ENCODE data around the gene CREB5. TPM values are rescaled to one million over a fixed set of nuclear protein-coding genes. Genes with fewer than 3 reads are reported as not detected.

The CREB5 gene
- total RNA-seq, 2 experiments from 2014 or later = 0.19 to 0.22 TPM

- H3K4me3 ChIP-seq (ENCODE audit: low read length) = no peak overlapping the region
- H3K9me3 ChIP-seq (ENCODE audit: control insufficient read depth in 1 of 2, insufficient read depth in 1 of 2, low read length in 2 of 2) = peaks cover 0 to 8% of the 10 kb centered on the region in 2 experiments
- Mint-ChIP-seq H3K4me3 (no peak overlapping the region), H3K36me3 (ENCODE audit: low read depth) (no peaks in the 10 kb centered on the region), H3K9me3 (no peaks in the 10 kb centered on the region), H3K27me3 (peaks cover 86% of the 10 kb centered on the region), H3K27ac (no peak overlapping the region), H3K4me1 (ENCODE audit: low read depth) (peaks cover 5% of the 10 kb centered on the region)
- ChIA-PET POLR2A (no interaction called here), CTCF (no interaction called here)
- intact Hi-C loops (cut with DNase I, micrococcal nuclease) = loop anchor here (2.0 kb wide), 2 partner anchors 467 to 557 kb away; no protein-coding TSS in a partner anchor
- TF ChIP-seq CTCF (IDR thresholded peaks at IDR 0.05) = no peak
- no peak for ATAC-seq (ENCODE audit: poor library complexity)
- H3K27me3 ChIP-seq (ENCODE audit: control insufficient read depth in 1 of 2, insufficient read depth in 2 of 2, low read length in 2 of 2) = peaks cover 24 to 48% of the 10 kb centered on the region in 2 experiments
- H3K4me1 ChIP-seq (ENCODE audit: insufficient read depth, low read length) = peaks cover 10% of the 10 kb centered on the region
- no peak overlapping the region for H3K27ac ChIP-seq (ENCODE audit: low read depth in 1 of 2, low read length in 2 of 2)
- DNase-seq = no peak
- H3K36me3 ChIP-seq (ENCODE audit: insufficient read depth, low read length) = no peaks in the 10 kb centered on the region
These were observed 443.4 kb downstream of the CREB5 start for GRCh38 chr7:28855538-28856217.

GRCh38 chr7:28856656-28857055 is 444.3 kb downstream of the CREB5 start:
- DNase-seq (no peak), ATAC-seq (ENCODE audit: poor library complexity) (no peak)
- H3K9me3 ChIP-seq (ENCODE audit: control insufficient read depth in 1 of 2, insufficient read depth in 1 of 2, low read length in 2 of 2) = peaks cover 0 to 8% of the 10 kb centered on the region in 2 experiments
- peaks cover 10% of the 10 kb centered on the region for H3K4me1 ChIP-seq (ENCODE audit: insufficient read depth, low read length)
- POLR2A ChIA-PET = no interaction called here
- peaks cover 24 to 45% of the 10 kb centered on the region in 2 experiments for H3K27me3 ChIP-seq (ENCODE audit: control insufficient read depth in 1 of 2, insufficient read depth in 2 of 2, low read length in 2 of 2)
- intact Hi-C loops (cut with DNase I, micrococcal nuclease) = no loop called here
- TF ChIP-seq CTCF (IDR thresholded peaks at IDR 0.05) = no peak
- no peaks in the 10 kb centered on the region for H3K36me3 Mint-ChIP-seq (ENCODE audit: low read depth)
- H3K27me3 Mint-ChIP-seq = peaks cover 81% of the 10 kb centered on the region
- H3K9me3 Mint-ChIP-seq = no peaks in the 10 kb centered on the region
- peaks cover 5% of the 10 kb centered on the region for H3K4me1 Mint-ChIP-seq (ENCODE audit: low read depth)
- H3K36me3 ChIP-seq (ENCODE audit: insufficient read depth, low read length) = no peaks in the 10 kb centered on the region
- H3K27ac ChIP-seq (ENCODE audit: low read depth in 1 of 2, low read length in 2 of 2) = no peak overlapping the region
- H3K4me3 ChIP-seq (ENCODE audit: low read length) = no peak overlapping the region
- H3K27ac Mint-ChIP-seq = no peak overlapping the region
- CTCF ChIA-PET = no interaction called here
- H3K4me3 Mint-ChIP-seq = no peak overlapping the region

- H3K4me1 Mint-ChIP-seq (ENCODE audit: low read depth) = peaks cover 5% of the 10 kb centered on the region
- intact Hi-C loops (cut with DNase I, micrococcal nuclease) = no loop called here
- ChIA-PET CTCF (no interaction called here), POLR2A (no interaction called here)
- Histone ChIP-seq H3K36me3 (ENCODE audit: insufficient read depth, low read length) (no peaks in the 10 kb centered on the region), H3K27ac (ENCODE audit: low read depth in 1 of 2, low read length in 2 of 2) (no peak overlapping the region), H3K27me3 (ENCODE audit: control insufficient read depth in 1 of 2, insufficient read depth in 2 of 2, low read length in 2 of 2) (peaks cover 24 to 30% of the 10 kb centered on the region in 2 experiments), H3K9me3 (ENCODE audit: control insufficient read depth in 1 of 2, insufficient read depth in 1 of 2, low read length in 2 of 2) (peaks cover 0 to 8% of the 10 kb centered on the region in 2 experiments), H3K4me1 (ENCODE audit: insufficient read depth, low read length) (peaks cover 10% of the 10 kb centered on the region), H3K4me3 (ENCODE audit: low read length) (no peak overlapping the region)
- no peak overlapping the region for H3K4me3 Mint-ChIP-seq
- TF ChIP-seq CTCF (IDR thresholded peaks at IDR 0.05) = no peak
- no peak overlapping the region for H3K27ac Mint-ChIP-seq
- ATAC-seq (ENCODE audit: poor library complexity) (no peak), DNase-seq (no peak)
- no peaks in the 10 kb centered on the region for H3K36me3 Mint-ChIP-seq (ENCODE audit: low read depth)
- no peaks in the 10 kb centered on the region for H3K9me3 Mint-ChIP-seq
- peaks cover 68% of the 10 kb centered on the region for H3K27me3 Mint-ChIP-seq
These were observed 445.9 kb downstream of the CREB5 start for GRCh38 chr7:28858206-28858605.
